Body of pancreas (tissue), 4 donors: Measurements from ENCODE around the gene AGMO.

Experiments
- POLR2A ChIP-seq, 3 donors: fragments of 450-650 bp; IDR thresholded peaks; one replicate each; pipeline ENCODE4 v1.6.1; 2016; ENCODE audit warnings: antibody characterized with exemption in 3 of 3, mild to moderate bottlenecking in 2 of 3
- TF ChIP-seq, protein P1 (sequence below), 7 experiments: fragments of 450-650 bp in 4 of 7; fragments of 200-600 bp in 3 of 7; sonication (generic) in 3 of 7; IDR thresholded peaks; one replicate each; pipeline ENCODE4 v1.5.1; 2016 to 2019; ENCODE audit warnings: antibody characterized with exemption in 7 of 7

DNA sequence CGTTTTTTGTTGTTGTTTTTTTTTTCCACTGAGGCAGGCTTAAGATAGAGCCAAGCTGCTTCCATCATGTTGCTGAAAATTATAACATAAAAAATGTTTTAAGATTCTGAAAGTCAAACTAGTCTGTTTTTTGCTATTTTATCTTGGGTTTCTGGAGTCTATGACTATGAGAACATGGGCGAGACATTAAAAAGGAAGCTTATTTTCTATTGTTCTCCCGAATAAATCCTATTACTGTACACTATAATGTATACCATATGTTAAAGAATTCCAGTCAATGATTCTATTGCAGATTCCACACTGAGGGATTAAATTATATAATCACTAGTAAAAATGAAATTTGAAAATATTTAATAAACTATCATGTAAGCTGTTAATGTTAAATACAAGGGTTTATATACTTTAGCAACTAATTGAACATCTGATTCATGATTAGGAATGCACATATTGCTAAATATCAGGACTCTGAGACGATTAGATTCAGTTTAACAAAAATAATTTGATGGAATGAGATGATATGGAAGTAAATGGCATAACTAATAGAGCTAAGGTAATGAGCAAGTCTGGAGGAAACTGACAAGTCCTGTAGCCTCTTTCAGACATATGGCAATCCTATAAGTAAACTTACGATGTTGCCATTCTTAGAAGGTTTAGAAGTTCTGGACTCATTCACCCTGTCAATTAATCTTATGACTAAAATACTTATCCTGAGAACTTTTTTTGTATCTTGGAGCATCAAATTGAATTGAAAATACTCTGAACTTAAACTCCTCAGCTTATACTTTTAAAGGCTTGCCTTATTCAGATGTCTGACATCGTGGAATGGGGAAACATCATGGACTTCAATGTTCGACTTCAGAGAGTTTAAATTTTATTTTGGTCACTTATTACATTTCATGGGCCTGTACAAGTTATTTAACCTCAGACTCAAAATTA is 364.5 kb downstream of the AGMO start:
- no peak for TF ChIP-seq POLR2A (IDR thresholded peaks at IDR 0.05)
- TF ChIP-seq, protein P1, sequence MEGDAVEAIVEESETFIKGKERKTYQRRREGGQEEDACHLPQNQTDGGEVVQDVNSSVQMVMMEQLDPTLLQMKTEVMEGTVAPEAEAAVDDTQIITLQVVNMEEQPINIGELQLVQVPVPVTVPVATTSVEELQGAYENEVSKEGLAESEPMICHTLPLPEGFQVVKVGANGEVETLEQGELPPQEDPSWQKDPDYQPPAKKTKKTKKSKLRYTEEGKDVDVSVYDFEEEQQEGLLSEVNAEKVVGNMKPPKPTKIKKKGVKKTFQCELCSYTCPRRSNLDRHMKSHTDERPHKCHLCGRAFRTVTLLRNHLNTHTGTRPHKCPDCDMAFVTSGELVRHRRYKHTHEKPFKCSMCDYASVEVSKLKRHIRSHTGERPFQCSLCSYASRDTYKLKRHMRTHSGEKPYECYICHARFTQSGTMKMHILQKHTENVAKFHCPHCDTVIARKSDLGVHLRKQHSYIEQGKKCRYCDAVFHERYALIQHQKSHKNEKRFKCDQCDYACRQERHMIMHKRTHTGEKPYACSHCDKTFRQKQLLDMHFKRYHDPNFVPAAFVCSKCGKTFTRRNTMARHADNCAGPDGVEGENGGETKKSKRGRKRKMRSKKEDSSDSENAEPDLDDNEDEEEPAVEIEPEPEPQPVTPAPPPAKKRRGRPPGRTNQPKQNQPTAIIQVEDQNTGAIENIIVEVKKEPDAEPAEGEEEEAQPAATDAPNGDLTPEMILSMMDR (IDR thresholded peaks at IDR 0.05), result no peak
